ENCODE results near the gene RAB37. TPM values are rescaled to one million over a fixed set of nuclear protein-coding genes. Genes with fewer than 3 reads are reported as not detected.

RAB37 gene
- polyA plus RNA-seq, 1 experiment: 0.12 TPM

DNA sequence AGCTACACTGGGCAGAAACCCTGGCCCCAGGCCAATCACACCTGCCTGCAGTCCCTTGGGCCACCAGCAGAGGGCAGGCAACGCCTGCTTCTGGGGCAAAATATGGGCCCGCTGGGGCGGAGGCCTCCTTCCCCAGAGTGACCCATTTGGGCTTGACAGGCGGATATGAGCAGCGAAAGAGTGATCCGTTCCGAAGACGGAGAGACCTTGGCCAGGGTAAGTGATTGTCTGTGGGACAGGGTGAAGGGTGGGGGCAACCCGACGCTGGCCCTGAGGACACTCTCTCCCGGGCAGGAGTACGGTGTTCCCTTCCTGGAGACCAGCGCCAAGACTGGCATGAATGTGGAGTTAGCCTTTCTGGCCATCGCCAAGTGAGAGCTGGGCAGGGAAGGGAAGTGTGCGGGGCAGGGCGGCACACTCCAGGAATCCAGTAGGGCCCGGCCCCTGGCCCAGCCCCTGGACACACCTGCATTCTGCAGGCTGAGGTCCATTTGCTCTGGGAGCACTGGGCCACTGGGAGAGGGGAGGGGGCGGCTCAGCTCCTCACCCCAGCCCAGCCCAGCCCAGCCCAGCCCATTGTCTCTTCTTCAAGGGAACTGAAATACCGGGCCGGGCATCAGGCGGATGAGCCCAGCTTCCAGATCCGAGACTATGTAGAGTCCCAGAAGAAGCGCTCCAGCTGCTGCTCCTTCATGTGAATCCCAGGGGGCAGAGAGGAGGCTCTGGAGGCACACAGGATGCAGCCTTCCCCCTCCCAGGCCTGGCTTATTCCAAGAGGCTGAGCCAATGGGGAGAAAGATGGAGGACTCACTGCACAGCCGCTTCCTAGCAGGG, 7.9 kb downstream of the RAB37 start:
- no peak for DNase-seq (ENCODE audit: low read depth)
- CTCF ChIA-PET: interaction anchor here (0.6 to 4.5 kb wide), 24 partner anchors 8 to 249 kb away, joined by 3 to 115 read pairs (median 4); partner anchors contain the start of genes FDXR, GRIN2C, NAT9 and RAB37

DNA sequence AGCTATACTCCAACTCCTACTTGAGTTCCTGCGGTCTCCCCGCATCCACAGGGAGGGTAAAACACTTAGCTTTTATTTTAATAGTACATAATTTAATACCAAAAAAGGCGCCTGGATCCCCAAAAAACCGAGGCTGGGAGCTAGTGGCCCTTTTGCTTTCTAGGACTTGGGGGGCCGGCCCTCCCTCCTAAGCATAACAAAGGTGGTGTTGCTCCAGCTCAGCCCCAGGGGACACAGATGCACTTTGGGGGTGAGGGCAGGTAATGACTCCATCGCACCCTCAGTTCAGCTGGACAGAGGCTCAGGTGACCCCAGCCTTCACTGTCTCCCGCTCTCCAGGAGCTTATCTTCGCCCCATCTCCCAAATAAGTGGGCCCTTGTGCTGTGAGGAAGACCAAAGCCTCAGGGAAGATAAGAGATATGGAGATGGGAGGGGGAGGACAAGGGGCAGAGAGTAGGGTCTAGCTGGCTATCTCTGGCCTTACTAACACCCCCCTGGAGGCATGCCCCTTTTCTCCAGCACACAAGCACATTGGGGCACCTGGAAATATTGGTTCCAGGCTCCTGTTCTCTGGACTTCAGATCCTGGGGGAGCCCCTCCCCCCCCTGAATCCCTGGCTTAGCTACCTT, 8.6 kb downstream of the RAB37 start:
- POLR2A ChIA-PET: no interaction called here

More for the DNA sequence above, 7.9 kb downstream of the RAB37 start:
- no peaks in the 10 kb centered on the region for H3K36me3 ChIP-seq (ENCODE audit: control insufficient read depth, insufficient read depth, low read length)
- H3K27me3 ChIP-seq (ENCODE audit: control insufficient read depth, insufficient read depth, low read length): peaks cover 3% of the 10 kb centered on the region
- POLR2A ChIA-PET: no interaction called here
- peak; percentile 100 for TF ChIP-seq CTCF (IDR thresholded peaks at IDR 0.05; ENCODE audit: insufficient read depth, low read depth, low read length)
- no peak overlapping the region for H3K4me3 ChIP-seq (ENCODE audit: low read depth, low read length)

DNA sequence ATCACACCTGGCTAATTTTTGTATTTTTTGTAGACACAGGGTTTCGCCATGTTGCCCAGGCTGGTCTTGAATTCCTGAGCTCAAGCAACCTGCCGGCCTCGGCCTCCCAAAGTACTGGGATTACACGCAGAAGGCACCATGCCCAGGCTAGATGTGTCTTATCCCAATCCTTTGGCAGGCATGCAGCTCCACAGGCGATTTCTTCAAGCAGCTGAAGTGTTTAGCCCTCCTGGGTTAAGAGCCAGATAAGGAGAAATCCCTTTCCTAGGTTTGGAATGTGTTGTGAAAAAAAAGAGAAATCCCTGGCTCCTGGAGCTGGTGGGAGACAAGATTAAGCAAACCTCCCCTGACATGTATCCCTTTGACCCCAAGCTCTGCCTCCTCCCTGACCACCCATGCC, 9.3 kb downstream of the RAB37 start:
- Histone ChIP-seq H3K36me3 (ENCODE audit: control insufficient read depth, insufficient read depth, low read length) (no peaks in the 10 kb centered on the region), H3K4me3 (ENCODE audit: low read depth, low read length) (no peak overlapping the region), H3K27me3 (ENCODE audit: control insufficient read depth, insufficient read depth, low read length) (no peaks in the 10 kb centered on the region)
- ChIA-PET POLR2A (no interaction called here), CTCF (interaction anchor here (1.3 to 4.5 kb wide), 11 partner anchors 9 to 215 kb away, joined by 4 to 115 read pairs (median 14); partner anchors contain the start of genes FDXR, GRIN2C, NAT9 and RAB37)
- TF ChIP-seq CTCF (IDR thresholded peaks at IDR 0.05; ENCODE audit: insufficient read depth, low read depth, low read length): no peak
- DNase-seq (ENCODE audit: low read depth): no peak

More for the DNA sequence above, 8.6 kb downstream of the RAB37 start:
- no peak for TF ChIP-seq CTCF (IDR thresholded peaks at IDR 0.05; ENCODE audit: insufficient read depth, low read depth, low read length)
- CTCF ChIA-PET: interaction anchor here (0.6 to 4.5 kb wide), 20 partner anchors 9 to 248 kb away, joined by 3 to 115 read pairs (median 5); partner anchors contain the start of genes FDXR, GRIN2C, NAT9 and RAB37
- Histone ChIP-seq H3K4me3 (ENCODE audit: low read depth, low read length) (no peak overlapping the region), H3K36me3 (ENCODE audit: control insufficient read depth, insufficient read depth, low read length) (no peaks in the 10 kb centered on the region), H3K27me3 (ENCODE audit: control insufficient read depth, insufficient read depth, low read length) (peaks cover 3% of the 10 kb centered on the region)
- DNase-seq (ENCODE audit: low read depth): no peak

- no peak for TF ChIP-seq CTCF (IDR thresholded peaks at IDR 0.05; ENCODE audit: insufficient read depth, low read depth, low read length)
- Histone ChIP-seq H3K4me3 (ENCODE audit: low read depth, low read length) (no peak overlapping the region), H3K36me3 (ENCODE audit: control insufficient read depth, insufficient read depth, low read length) (no peaks in the 10 kb centered on the region), H3K27me3 (ENCODE audit: control insufficient read depth, insufficient read depth, low read length) (no peaks in the 10 kb centered on the region)
- POLR2A ChIA-PET: no interaction called here
- no peak for DNase-seq (ENCODE audit: low read depth)
- CTCF ChIA-PET: interaction anchor here (1.5 to 4.5 kb wide), 8 partner anchors 10 to 214 kb away, joined by 4 to 115 read pairs (median 15); partner anchors contain the start of genes GRIN2C, NAT9 and RAB37
These were observed 9.9 kb downstream of the RAB37 start for GRCh38 chr17:74746922-74747321.

- ChIA-PET CTCF (interaction anchor here (1.5 to 4.5 kb wide), 3 partner anchors 11 to 98 kb away, joined by 4 to 52 read pairs (median 14); partner anchors contain the start of gene RAB37), POLR2A (no interaction called here)
- DNase-seq (ENCODE audit: low read depth): no peak
- peak overlapping the region; percentile 46 for H3K4me3 ChIP-seq (ENCODE audit: low read depth, low read length)
- no peak for TF ChIP-seq CTCF (IDR thresholded peaks at IDR 0.05; ENCODE audit: insufficient read depth, low read depth, low read length)
- H3K27me3 ChIP-seq (ENCODE audit: control insufficient read depth, insufficient read depth, low read length): no peaks in the 10 kb centered on the region
- H3K36me3 ChIP-seq (ENCODE audit: control insufficient read depth, insufficient read depth, low read length): no peaks in the 10 kb centered on the region
These were observed 11.1 kb downstream of the RAB37 start for GRCh38 chr17:74748279-74748528.
